GM19099 (cell line): ENCODE measurements around the gene ELOVL2.

Experiments
- POLR2A ChIP-seq: IDR thresholded peaks from 3 replicates; pipeline ENCODE4 v1.6.1; 2011; ENCODE audit warnings: low read depth; ENCODE audit not compliant: insufficient read length; ENCODE audit errors: extremely low read depth

The ELOVL2 gene

GRCh38 chr6:11011787-11012234, 32.3 kb downstream of the ELOVL2 start:
- no peak for TF ChIP-seq POLR2A

GRCh38 chr6:11009353-11009752, 34.8 kb downstream of the ELOVL2 start:
- no peak for TF ChIP-seq POLR2A

GRCh38 chr6:11008821-11009220, 35.3 kb downstream of the ELOVL2 start:
- TF ChIP-seq POLR2A, result no peak

GRCh38 chr6:11007715-11008608, 36.1 kb downstream of the ELOVL2 start:
- TF ChIP-seq POLR2A, result no peak

GRCh38 chr6:11006061-11006460, 38.0 kb downstream of the ELOVL2 start:
- TF ChIP-seq POLR2A, result no peak

- TF ChIP-seq POLR2A, result no peak
Observed at GRCh38 chr6:11002176-11002575, 41.9 kb downstream of the ELOVL2 start.

GRCh38 chr6:10999994-11000393, 44.1 kb downstream of the ELOVL2 start:
- TF ChIP-seq POLR2A, result no peak

GRCh38 chr6:10995114-10995707, 48.9 kb downstream of the ELOVL2 start:
- no peak for TF ChIP-seq POLR2A

GRCh38 chr6:10993896-10994295, 50.2 kb downstream of the ELOVL2 start:
- no peak for TF ChIP-seq POLR2A

GRCh38 chr6:10991115-10991514, 53.0 kb downstream of the ELOVL2 start:
- TF ChIP-seq POLR2A, result no peak

- no peak for TF ChIP-seq POLR2A
Observed at GRCh38 chr6:10989587-10989986, 54.5 kb downstream of the ELOVL2 start.

GRCh38 chr6:10981409-10981808, 62.7 kb downstream of the ELOVL2 start:
- no peak for TF ChIP-seq POLR2A

GRCh38 chr6:10979603-10980002, 64.5 kb downstream of the ELOVL2 start:
- no peak for TF ChIP-seq POLR2A

- no peak for TF ChIP-seq POLR2A
Observed at GRCh38 chr6:10977231-10977968, 66.7 kb downstream of the ELOVL2 start.

- TF ChIP-seq POLR2A, result no peak
Observed at GRCh38 chr6:10976571-10976970, 67.5 kb downstream of the ELOVL2 start.
